ENCODE measurements around the gene CBARP. TPM values are rescaled to one million over a fixed set of nuclear protein-coding genes. Genes with fewer than 3 reads are reported as not detected.
"Not testable (repeated sequence)": the region's sequence is repeated elsewhere in the genome, so short reads cannot be mapped to it uniquely, and the experiment has no call there.

CBARP gene
- total RNA-seq, 1 donor from 2014 or later: 7.6 TPM

- Mint-ChIP-seq H3K4me1 (ENCODE audit: low read depth) (peaks cover 44% of the 10 kb centered on the region), H3K27me3 (ENCODE audit: low read depth) (no peaks in the 10 kb centered on the region), H3K4me3 (ENCODE audit: unreplicated experiment) (peak overlapping the region; percentile 90), H3K9me3 (ENCODE audit: low read depth) (no peaks in the 10 kb centered on the region), H3K36me3 (ENCODE audit: low read depth) (no peaks in the 10 kb centered on the region), H3K27ac (ENCODE audit: unreplicated experiment) (peak overlapping the region; percentile 94)
- TF ChIP-seq, protein P1, sequence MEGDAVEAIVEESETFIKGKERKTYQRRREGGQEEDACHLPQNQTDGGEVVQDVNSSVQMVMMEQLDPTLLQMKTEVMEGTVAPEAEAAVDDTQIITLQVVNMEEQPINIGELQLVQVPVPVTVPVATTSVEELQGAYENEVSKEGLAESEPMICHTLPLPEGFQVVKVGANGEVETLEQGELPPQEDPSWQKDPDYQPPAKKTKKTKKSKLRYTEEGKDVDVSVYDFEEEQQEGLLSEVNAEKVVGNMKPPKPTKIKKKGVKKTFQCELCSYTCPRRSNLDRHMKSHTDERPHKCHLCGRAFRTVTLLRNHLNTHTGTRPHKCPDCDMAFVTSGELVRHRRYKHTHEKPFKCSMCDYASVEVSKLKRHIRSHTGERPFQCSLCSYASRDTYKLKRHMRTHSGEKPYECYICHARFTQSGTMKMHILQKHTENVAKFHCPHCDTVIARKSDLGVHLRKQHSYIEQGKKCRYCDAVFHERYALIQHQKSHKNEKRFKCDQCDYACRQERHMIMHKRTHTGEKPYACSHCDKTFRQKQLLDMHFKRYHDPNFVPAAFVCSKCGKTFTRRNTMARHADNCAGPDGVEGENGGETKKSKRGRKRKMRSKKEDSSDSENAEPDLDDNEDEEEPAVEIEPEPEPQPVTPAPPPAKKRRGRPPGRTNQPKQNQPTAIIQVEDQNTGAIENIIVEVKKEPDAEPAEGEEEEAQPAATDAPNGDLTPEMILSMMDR (IDR thresholded peaks at IDR 0.05): no peak
- no peak for DNase-seq (ENCODE audit: low spot score)
These were observed 31.5 kb downstream of the CBARP start for GRCh38 chr19:1206150-1206863.

DNA sequence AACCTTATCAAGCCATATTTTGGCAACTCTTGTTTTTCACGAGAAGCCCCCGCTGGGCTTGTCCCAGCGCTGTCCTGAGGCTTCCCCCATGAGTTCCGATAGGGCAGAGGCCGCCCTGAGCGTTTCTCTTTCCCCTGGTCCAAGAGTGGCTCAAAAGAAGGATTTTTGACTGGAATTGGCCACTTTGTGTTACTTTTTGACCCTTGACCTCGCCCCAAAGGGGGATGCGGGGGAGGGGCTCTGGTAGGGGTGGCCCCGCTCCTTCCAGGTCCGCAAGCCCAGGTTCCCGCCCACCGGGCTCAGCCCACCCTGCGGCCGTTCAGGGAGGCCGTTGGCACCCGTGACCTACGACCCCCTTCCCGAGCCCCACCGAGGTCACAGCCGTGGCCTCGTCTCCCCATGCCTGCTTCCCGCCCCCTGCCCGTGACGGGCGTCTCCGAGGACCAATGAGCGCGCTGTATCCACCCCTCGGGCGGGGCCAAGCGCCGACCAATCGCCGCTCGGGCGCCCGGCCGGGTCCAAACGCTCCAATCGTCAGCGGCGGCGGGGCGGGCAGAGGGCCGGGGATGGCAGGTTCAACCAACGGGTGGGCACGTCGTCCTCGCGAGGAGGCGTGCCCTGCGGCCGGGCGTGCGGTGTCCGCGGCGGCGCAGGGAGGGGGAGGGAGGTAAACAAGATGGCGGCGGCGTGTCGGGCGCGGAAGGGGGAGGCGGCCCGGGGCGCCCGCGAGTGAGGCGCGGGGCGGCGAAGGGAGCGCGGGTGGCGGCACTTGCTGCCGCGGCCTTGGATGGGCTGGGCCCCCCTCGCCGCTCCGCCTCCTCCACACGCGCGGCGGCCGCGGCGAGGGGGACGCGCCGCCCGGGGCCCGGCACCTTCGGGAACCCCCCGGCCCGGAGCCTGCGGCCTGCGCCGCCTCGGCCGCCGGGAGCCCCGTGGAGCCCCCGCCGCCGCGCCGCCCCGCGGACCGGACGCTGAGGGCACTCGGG, 32.4 kb downstream of the CBARP start, which contains the start of gene STK11:
Gene STK11 (plus strand): TSS at position 665 of the 986 bp plus-strand sequence. CDS start 1,136 bp downstream, outside the sequence.
- no peaks in the 10 kb centered on the region for H3K9me3 Mint-ChIP-seq (ENCODE audit: low read depth)
- H3K27me3 Mint-ChIP-seq (ENCODE audit: low read depth): no peaks in the 10 kb centered on the region
- peak within 1 kb of the TSS; percentile 94 for H3K27ac Mint-ChIP-seq (ENCODE audit: unreplicated experiment)
- peak; percentile 100 for DNase-seq (ENCODE audit: low spot score)
- TF ChIP-seq, protein P1 (IDR thresholded peaks at IDR 0.05): no peak
- peak within 1 kb of the TSS; percentile 90 for H3K4me3 Mint-ChIP-seq (ENCODE audit: unreplicated experiment)
- H3K4me1 Mint-ChIP-seq (ENCODE audit: low read depth): peaks cover 43% of the 10 kb centered on the region
- no peaks in the 10 kb centered on the region for H3K36me3 Mint-ChIP-seq (ENCODE audit: low read depth)

DNA sequence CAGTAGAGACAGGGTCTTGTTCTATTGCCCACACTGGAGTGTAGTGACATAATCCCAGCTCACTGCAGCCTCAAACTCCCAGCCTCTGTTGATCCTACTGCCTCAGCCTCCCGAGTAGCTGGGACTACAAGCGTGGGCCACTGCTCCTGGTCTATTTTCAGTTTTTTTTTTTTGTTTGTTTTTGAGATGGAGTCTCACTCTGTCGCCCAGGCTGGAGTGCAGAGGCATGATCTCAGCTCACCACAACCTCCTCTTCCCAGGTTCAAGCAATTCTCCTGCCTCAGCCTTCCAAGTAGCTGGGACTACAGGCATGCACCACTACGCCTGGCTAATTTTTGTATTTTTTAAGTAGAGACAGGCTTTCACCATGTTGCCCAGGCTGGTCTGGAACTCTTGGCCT, 37.2 kb downstream of the CBARP start:
- H3K27me3 Mint-ChIP-seq (ENCODE audit: low read depth); H3K27ac Mint-ChIP-seq (ENCODE audit: unreplicated experiment); H3K9me3 Mint-ChIP-seq (ENCODE audit: low read depth); DNase-seq (ENCODE audit: low spot score); H3K4me3 Mint-ChIP-seq (ENCODE audit: unreplicated experiment); H3K36me3 Mint-ChIP-seq (ENCODE audit: low read depth): not testable (repeated sequence)
- H3K4me1 Mint-ChIP-seq (ENCODE audit: low read depth): peaks cover 12% of the 10 kb centered on the region

DNA sequence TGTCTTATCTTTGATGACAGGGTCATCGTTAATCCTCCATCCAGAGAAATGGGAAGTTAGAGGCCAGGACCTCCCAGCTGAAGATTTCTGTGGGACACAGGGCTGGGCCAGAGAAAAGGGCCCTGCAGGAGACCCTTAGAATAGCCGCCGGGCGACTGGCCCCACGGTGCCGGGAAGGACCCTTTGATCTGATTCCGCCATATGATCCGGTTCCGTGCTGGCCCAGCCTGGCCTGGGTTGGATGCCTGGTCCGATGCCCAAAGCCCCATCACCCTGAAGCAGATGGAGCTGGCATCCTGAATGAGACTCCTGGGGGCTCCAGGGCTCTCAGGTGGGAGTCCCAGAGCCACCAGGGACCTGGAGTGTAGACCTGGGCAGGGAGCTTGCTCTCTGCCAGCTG, 38.3 kb downstream of the CBARP start:
- TF ChIP-seq, protein P1 (IDR thresholded peaks at IDR 0.05): no peak
- DNase-seq (ENCODE audit: low spot score): no peak
- no peaks in the 10 kb centered on the region for H3K9me3 Mint-ChIP-seq (ENCODE audit: low read depth)

GRCh38 chr19:1189419-1189818, 48.4 kb downstream of the CBARP start:
- Mint-ChIP-seq H3K4me1 (ENCODE audit: low read depth) (peaks cover 9% of the 10 kb centered on the region), H3K4me3 (ENCODE audit: unreplicated experiment) (no peak overlapping the region), H3K27me3 (ENCODE audit: low read depth) (no peaks in the 10 kb centered on the region), H3K9me3 (ENCODE audit: low read depth) (no peaks in the 10 kb centered on the region), H3K27ac (ENCODE audit: unreplicated experiment) (no peak overlapping the region), H3K36me3 (ENCODE audit: low read depth) (no peaks in the 10 kb centered on the region)
- DNase-seq (ENCODE audit: low spot score): no peak
- TF ChIP-seq, protein P1 (IDR thresholded peaks at IDR 0.05): no peak

More for the DNA sequence above, 38.3 kb downstream of the CBARP start:
- no peaks in the 10 kb centered on the region for H3K36me3 Mint-ChIP-seq (ENCODE audit: low read depth)
- no peaks in the 10 kb centered on the region for H3K27me3 Mint-ChIP-seq (ENCODE audit: low read depth)
- H3K4me3 Mint-ChIP-seq (ENCODE audit: unreplicated experiment): no peak overlapping the region
- H3K27ac Mint-ChIP-seq (ENCODE audit: unreplicated experiment): no peak overlapping the region
- peaks cover 11% of the 10 kb centered on the region for H3K4me1 Mint-ChIP-seq (ENCODE audit: low read depth)
